ENCODE measurements around the gene SYCE1L. TPM values are rescaled to one million over a fixed set of nuclear protein-coding genes. Genes with fewer than 3 reads are reported as not detected.

The SYCE1L gene
- total RNA-seq, 1 experiment from 2014 or later: 0.52 TPM

DNA sequence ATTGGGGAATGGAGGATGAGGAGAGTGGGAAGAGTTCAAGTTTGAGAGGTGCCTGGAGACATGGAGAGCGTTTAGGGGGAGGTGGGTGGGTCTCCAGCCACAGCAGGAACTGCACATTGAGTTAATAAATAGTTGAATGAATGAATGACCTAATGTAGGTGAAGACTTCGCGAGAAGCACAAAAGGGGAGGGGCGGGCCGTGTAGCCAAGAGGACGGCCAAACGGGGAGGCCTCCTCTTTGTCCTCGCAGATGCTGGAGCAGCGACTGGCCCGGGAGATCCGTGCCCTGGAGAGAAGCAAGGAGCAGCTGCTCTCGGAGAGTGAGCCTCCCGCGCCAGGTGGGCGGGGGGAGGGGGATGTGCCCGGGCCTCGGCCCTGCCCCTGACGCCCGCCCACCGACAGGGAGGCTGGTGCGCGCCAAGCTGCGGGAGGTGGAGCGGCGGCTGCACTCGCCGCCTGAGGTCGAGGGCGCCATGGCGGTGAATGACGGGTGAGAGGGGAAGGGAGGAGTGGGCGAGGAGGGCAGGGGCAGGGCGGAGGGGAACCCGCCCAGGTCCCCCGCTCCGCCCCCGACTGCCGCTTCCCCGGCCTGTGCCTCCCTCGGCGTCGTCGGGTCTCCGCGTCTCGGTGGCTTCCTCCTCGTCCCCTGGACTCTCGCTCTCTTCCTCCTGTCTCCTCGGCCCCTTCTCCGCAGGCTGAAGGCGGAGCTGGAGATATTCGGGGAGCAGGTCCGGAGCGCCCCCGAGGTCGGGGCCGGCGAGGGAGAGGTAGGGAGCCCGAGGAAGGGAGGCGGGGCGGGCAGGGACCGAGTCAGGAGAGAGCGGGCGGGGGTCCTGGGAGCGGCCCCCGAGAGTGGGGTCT, 12.9 kb downstream of the SYCE1L start:
- H3K27me3 ChIP-seq (ENCODE audit: low read length): no peaks in the 10 kb centered on the region
- H3K9me2 ChIP-seq (replicated peaks; ENCODE audit: insufficient read depth, low read length): no peaks in the 10 kb centered on the region
- H3K79me2 ChIP-seq (ENCODE audit: low read length): no peaks in the 10 kb centered on the region
- peak overlapping the region; percentile 75 for H3K4me3 ChIP-seq (ENCODE audit: low read length)
- peak overlapping the region; percentile 82 for H3K4me2 ChIP-seq (ENCODE audit: low read depth, low read length, poor library complexity, severe bottlenecking)
- H3K9ac ChIP-seq (ENCODE audit: low read length): peak overlapping the region; percentile 74
- H3K27ac ChIP-seq (ENCODE audit: low read length): no peak overlapping the region
- no peaks in the 10 kb centered on the region for H4K20me1 ChIP-seq (ENCODE audit: insufficient read depth, low read depth, low read length)
- DNase-seq: peak; percentile 83
- peaks cover 13% of the 10 kb centered on the region for H3K4me1 ChIP-seq (ENCODE audit: low read length)
- peak overlapping the region; percentile 98 for H2AFZ ChIP-seq (ENCODE audit: low read length)
- no peaks in the 10 kb centered on the region for H3K36me3 ChIP-seq (ENCODE audit: insufficient read depth, low read length)
- H3K9me3 ChIP-seq (ENCODE audit: low read length): no peaks in the 10 kb centered on the region

DNA sequence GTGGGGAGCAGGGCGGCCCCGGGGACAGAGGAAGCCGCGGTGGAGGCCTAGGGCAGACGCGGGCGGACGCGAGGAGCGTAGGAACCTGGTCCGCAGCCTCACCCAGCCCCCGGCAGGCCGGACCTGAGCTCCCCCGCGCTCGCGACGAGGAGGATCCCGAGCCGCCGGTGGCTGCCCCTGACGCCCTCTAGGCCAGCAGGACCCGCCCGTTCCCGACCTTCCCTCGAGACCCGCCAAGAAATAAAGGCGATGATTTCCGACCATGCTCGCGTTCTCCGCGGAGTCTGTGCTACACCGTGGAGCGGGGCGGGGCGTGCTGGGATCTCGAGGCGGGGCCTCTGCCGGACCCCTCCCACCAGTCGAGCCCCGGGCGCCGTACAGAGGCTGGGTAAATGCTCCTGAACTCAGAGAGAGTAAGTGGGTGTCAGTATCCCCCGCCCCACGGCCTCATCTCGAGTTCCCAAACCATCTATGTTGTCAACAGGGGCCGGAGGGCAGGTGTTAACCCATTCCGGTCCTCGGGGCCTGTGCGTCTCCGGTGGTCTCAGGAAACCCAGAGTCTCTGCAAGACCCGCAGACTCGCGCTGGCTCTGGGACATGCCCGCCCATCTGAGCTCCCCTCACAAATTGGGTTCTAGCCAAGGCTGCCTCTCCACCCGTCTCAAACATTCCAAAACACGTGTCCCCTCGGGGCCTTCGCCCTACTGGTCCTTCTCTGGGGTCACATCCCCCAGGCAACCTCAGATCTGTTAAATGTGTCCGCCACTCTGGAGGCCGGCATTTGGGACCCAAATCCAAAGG, 13.7 kb downstream of the SYCE1L start:
- peak overlapping the region; percentile 75 for H3K4me3 ChIP-seq (ENCODE audit: low read length)
- DNase-seq: peak; percentile 68
- peak overlapping the region; percentile 98 for H2AFZ ChIP-seq (ENCODE audit: low read length)
- no peak overlapping the region for H3K27ac ChIP-seq (ENCODE audit: low read length)
- H3K79me2 ChIP-seq (ENCODE audit: low read length): no peaks in the 10 kb centered on the region
- peaks cover 13% of the 10 kb centered on the region for H3K4me1 ChIP-seq (ENCODE audit: low read length)
- no peaks in the 10 kb centered on the region for H3K36me3 ChIP-seq (ENCODE audit: insufficient read depth, low read length)
- H3K4me2 ChIP-seq (ENCODE audit: low read depth, low read length, poor library complexity, severe bottlenecking): peak overlapping the region; percentile 82
- H3K9me3 ChIP-seq (ENCODE audit: low read length): no peaks in the 10 kb centered on the region
- no peaks in the 10 kb centered on the region for H4K20me1 ChIP-seq (ENCODE audit: insufficient read depth, low read depth, low read length)
- H3K27me3 ChIP-seq (ENCODE audit: low read length): no peaks in the 10 kb centered on the region
- peak overlapping the region; percentile 74 for H3K9ac ChIP-seq (ENCODE audit: low read length)
- H3K9me2 ChIP-seq (replicated peaks; ENCODE audit: insufficient read depth, low read length): no peaks in the 10 kb centered on the region

DNA sequence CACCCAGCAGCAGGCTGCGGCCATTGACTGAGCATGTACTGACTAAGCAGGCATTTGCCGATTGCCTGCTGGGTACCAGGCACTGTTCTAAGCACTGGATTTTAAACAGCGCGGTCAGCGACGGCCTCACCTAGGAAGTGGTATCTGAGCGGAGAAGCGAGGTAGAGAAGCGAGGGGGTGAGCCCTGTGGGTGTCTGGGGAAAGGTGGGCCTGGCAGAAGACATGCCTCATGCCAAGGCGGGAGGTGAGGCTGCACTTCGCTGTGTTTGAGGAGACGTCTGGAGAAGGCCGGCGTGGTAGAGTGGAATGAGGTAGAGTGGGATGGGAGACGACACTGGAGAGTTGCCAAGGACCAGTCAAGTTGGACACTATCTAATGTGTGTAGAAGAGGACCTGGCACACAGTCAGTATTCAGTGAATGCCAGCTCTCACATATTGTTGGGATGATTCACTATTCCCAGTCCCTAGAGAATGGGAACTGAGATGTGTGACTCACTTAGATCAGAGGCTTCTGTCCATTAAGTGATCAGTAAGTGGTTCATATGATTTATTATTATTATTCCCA, 14.4 kb downstream of the SYCE1L start:
- Histone ChIP-seq H2AFZ (ENCODE audit: low read length) (no peak overlapping the region), H3K4me1 (ENCODE audit: low read length) (peaks cover 13% of the 10 kb centered on the region), H3K9me2 (replicated peaks; ENCODE audit: insufficient read depth, low read length) (no peaks in the 10 kb centered on the region), H3K27me3 (ENCODE audit: low read length) (no peaks in the 10 kb centered on the region), H4K20me1 (ENCODE audit: insufficient read depth, low read depth, low read length) (no peaks in the 10 kb centered on the region), H3K79me2 (ENCODE audit: low read length) (no peaks in the 10 kb centered on the region), H3K4me3 (ENCODE audit: low read length) (no peak overlapping the region), H3K36me3 (ENCODE audit: insufficient read depth, low read length) (no peaks in the 10 kb centered on the region), H3K4me2 (ENCODE audit: low read depth, low read length, poor library complexity, severe bottlenecking) (no peak overlapping the region), H3K9me3 (ENCODE audit: low read length) (no peaks in the 10 kb centered on the region), H3K9ac (ENCODE audit: low read length) (no peak overlapping the region), H3K27ac (ENCODE audit: low read length) (no peak overlapping the region)
- DNase-seq: no peak

DNA sequence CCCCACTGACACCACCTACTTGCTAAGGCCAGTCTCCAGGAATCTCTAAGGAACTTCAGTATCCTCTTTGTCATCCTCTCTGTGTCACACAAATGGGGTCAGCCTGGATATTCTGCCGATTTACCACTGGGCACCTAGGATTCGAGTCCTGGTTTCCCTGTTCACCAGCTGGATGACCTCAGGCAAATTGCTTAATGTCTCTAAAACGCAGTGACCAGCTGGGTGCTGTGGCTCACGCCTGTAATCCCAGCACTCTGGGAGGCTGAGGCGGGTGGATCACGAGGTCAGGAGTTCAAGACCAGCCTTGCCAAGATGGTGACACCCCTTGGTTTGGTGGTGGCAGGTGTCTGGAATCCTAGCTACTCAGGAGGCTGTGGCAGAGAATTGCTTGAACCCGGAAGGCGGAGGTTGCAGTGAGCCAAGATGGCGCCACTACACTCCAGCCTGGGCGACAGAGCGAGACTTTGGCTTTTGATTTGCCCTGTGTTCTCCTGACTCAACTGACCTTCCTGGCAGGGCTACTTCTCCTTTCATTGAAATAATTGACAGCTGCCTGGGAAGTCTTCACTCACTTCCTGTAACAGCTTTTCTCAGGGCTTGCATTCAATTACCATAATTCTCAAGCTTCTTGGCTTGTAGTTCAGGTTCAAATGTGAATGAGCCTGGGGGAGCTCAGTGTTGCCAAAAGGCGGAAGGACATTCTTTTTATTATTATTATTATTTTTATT, 15.4 kb downstream of the SYCE1L start:
- H3K27ac ChIP-seq (ENCODE audit: low read length): no peak overlapping the region
- no peaks in the 10 kb centered on the region for H4K20me1 ChIP-seq (ENCODE audit: insufficient read depth, low read depth, low read length)
- no peak for DNase-seq
- H2AFZ ChIP-seq (ENCODE audit: low read length): no peak overlapping the region
- H3K9me2 ChIP-seq (replicated peaks; ENCODE audit: insufficient read depth, low read length): no peaks in the 10 kb centered on the region
- H3K36me3 ChIP-seq (ENCODE audit: insufficient read depth, low read length): no peaks in the 10 kb centered on the region
- no peak overlapping the region for H3K4me2 ChIP-seq (ENCODE audit: low read depth, low read length, poor library complexity, severe bottlenecking)
- H3K27me3 ChIP-seq (ENCODE audit: low read length): no peaks in the 10 kb centered on the region
- H3K9me3 ChIP-seq (ENCODE audit: low read length): no peaks in the 10 kb centered on the region
- H3K79me2 ChIP-seq (ENCODE audit: low read length): no peaks in the 10 kb centered on the region
- H3K9ac ChIP-seq (ENCODE audit: low read length): no peak overlapping the region
- H3K4me1 ChIP-seq (ENCODE audit: low read length): peaks cover 13% of the 10 kb centered on the region
- H3K4me3 ChIP-seq (ENCODE audit: low read length): no peak overlapping the region

DNA sequence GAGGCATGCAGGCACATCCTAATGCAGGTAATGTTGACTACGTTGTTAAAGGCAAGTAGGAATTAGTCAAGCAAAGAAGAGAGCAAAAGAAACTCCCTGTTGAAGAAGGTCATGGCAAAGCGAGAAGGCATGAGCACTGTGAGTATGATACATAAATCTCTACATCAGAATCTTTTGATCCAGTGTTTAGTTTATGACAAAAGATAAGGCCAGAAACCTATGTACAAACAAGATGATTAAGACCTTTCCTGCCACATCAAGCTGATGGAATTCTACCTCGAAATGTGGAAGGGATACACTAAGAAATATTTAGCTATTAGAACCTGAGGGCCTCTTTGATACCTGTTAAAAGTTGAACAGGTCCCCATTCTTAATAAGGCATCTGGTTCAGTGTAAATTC, 20.2 kb downstream of the SYCE1L start:
- no peak overlapping the region for H3K4me2 ChIP-seq (ENCODE audit: low read depth, low read length, poor library complexity, severe bottlenecking)

DNA sequence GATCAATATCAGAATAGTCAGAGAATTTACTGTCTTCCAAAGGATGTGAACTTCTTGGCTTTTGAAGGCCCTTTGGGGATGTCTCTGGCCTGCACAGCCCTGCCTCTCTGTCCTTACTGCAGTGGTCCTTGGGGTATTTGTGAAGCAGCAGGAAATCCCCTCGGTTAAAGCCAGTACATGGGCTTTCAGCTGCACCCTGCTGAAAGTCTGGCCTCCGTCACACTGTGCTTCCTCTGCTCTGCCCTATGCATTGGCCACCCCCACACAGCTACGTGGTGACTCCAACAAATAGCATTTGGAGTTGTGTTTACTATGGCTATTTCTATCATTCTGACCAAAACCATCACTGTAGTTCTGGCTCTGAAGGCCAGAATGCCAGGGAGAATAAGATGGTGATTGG, 21.2 kb downstream of the SYCE1L start:
- H2AFZ ChIP-seq (ENCODE audit: low read length): no peak overlapping the region
- no peaks in the 10 kb centered on the region for H3K9me2 ChIP-seq (replicated peaks; ENCODE audit: insufficient read depth, low read length)
- no peak for DNase-seq
- no peaks in the 10 kb centered on the region for H3K79me2 ChIP-seq (ENCODE audit: low read length)
- no peak overlapping the region for H3K9ac ChIP-seq (ENCODE audit: low read length)
- no peaks in the 10 kb centered on the region for H3K9me3 ChIP-seq (ENCODE audit: low read length)
- H3K4me2 ChIP-seq (ENCODE audit: low read depth, low read length, poor library complexity, severe bottlenecking): no peak overlapping the region
- H3K36me3 ChIP-seq (ENCODE audit: insufficient read depth, low read length): no peaks in the 10 kb centered on the region
- no peak overlapping the region for H3K27ac ChIP-seq (ENCODE audit: low read length)
- no peaks in the 10 kb centered on the region for H3K4me1 ChIP-seq (ENCODE audit: low read length)
- H3K27me3 ChIP-seq (ENCODE audit: low read length): no peaks in the 10 kb centered on the region
- no peak overlapping the region for H3K4me3 ChIP-seq (ENCODE audit: low read length)
- H4K20me1 ChIP-seq (ENCODE audit: insufficient read depth, low read depth, low read length): no peaks in the 10 kb centered on the region

More for the DNA sequence above, 20.2 kb downstream of the SYCE1L start:
- Histone ChIP-seq H4K20me1 (ENCODE audit: insufficient read depth, low read depth, low read length) (no peaks in the 10 kb centered on the region), H3K4me1 (ENCODE audit: low read length) (no peaks in the 10 kb centered on the region), H3K27ac (ENCODE audit: low read length) (no peak overlapping the region), H2AFZ (ENCODE audit: low read length) (no peak overlapping the region), H3K9me2 (replicated peaks; ENCODE audit: insufficient read depth, low read length) (no peaks in the 10 kb centered on the region), H3K4me3 (ENCODE audit: low read length) (no peak overlapping the region), H3K27me3 (ENCODE audit: low read length) (no peaks in the 10 kb centered on the region), H3K79me2 (ENCODE audit: low read length) (no peaks in the 10 kb centered on the region), H3K36me3 (ENCODE audit: insufficient read depth, low read length) (no peaks in the 10 kb centered on the region), H3K9ac (ENCODE audit: low read length) (no peak overlapping the region), H3K9me3 (ENCODE audit: low read length) (no peaks in the 10 kb centered on the region)
- no peak for DNase-seq

DNA sequence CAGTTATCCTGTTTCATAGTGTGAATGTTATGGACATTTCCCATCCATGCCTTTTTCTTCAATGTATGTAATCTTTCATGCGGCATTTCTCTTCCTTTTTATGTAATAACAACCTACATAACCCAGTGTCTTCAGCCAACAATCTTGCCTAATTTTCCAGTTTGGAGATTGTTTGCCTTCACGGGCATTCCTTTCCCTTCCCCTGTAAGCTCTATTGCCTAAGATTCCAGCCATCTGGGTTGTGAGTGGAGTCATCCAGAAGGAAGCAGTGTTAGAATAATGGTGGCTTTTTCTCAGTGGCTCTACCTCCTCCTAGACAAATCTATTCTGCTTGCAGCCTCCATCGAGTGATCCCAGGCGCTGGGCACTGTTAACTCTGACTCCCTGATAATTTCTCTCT, 22.3 kb downstream of the SYCE1L start:
- Histone ChIP-seq H3K4me1 (ENCODE audit: low read length) (no peaks in the 10 kb centered on the region), H3K27ac (ENCODE audit: low read length) (no peak overlapping the region), H3K4me3 (ENCODE audit: low read length) (no peak overlapping the region), H2AFZ (ENCODE audit: low read length) (no peak overlapping the region), H3K9ac (ENCODE audit: low read length) (no peak overlapping the region), H3K36me3 (ENCODE audit: insufficient read depth, low read length) (no peaks in the 10 kb centered on the region), H3K9me2 (replicated peaks; ENCODE audit: insufficient read depth, low read length) (no peaks in the 10 kb centered on the region), H3K79me2 (ENCODE audit: low read length) (no peaks in the 10 kb centered on the region), H4K20me1 (ENCODE audit: insufficient read depth, low read depth, low read length) (no peaks in the 10 kb centered on the region), H3K9me3 (ENCODE audit: low read length) (no peaks in the 10 kb centered on the region), H3K4me2 (ENCODE audit: low read depth, low read length, poor library complexity, severe bottlenecking) (no peak overlapping the region), H3K27me3 (ENCODE audit: low read length) (no peaks in the 10 kb centered on the region)
- no peak for DNase-seq

All from Karpas-422 (cell line).